Measurements from ENCODE around the gene BTN1A1.
A peak's percentile ranks its signal among the peaks of the same experiment; 100 is the strongest.
"Not testable (repeated sequence)": the region's sequence is repeated elsewhere in the genome, so short reads cannot be mapped to it uniquely, and the experiment has no call there.

The BTN1A1 gene

GRCh38 chr6:26511033-26511432 is 10.9 kb downstream of the BTN1A1 start:
- not testable (repeated sequence) for DNase-seq (ENCODE audit: low read depth in 2 of 2)

- no peak for DNase-seq (ENCODE audit: low read depth in 2 of 2)
These were observed 14.9 kb downstream of the BTN1A1 start for GRCh38 chr6:26514984-26515383.

- no peak for DNase-seq (ENCODE audit: low read depth in 2 of 2)
These were observed 16.7 kb downstream of the BTN1A1 start for GRCh38 chr6:26516481-26517427.

GRCh38 chr6:26519359-26519758 is 19.3 kb downstream of the BTN1A1 start:
- DNase-seq (ENCODE audit: low read depth in 2 of 2): no peak

GRCh38 chr6:26520237-26520849 is 20.2 kb downstream of the BTN1A1 start:
- no peak for DNase-seq (ENCODE audit: low read depth in 2 of 2)

GRCh38 chr6:26520850-26521599 is 20.9 kb downstream of the BTN1A1 start:
- peak; percentile 77 to 83 for DNase-seq (ENCODE audit: low read depth in 2 of 2)

- peak; percentile 33 to 56 for DNase-seq (ENCODE audit: low read depth in 2 of 2)
These were observed 21.7 kb downstream of the BTN1A1 start for GRCh38 chr6:26521600-26522391.

GRCh38 chr6:26522486-26523228 is 22.6 kb downstream of the BTN1A1 start:
- DNase-seq (ENCODE audit: low read depth in 2 of 2): not testable (repeated sequence)

- not testable (repeated sequence) for DNase-seq (ENCODE audit: low read depth in 2 of 2)
These were observed 24.2 kb downstream of the BTN1A1 start for GRCh38 chr6:26524314-26524713.

- DNase-seq (ENCODE audit: low read depth in 2 of 2): no peak
These were observed 24.7 kb downstream of the BTN1A1 start for GRCh38 chr6:26524722-26525370.

GRCh38 chr6:26525838-26526237 is 25.7 kb downstream of the BTN1A1 start:
- DNase-seq (ENCODE audit: low read depth in 2 of 2): no peak

GRCh38 chr6:26526928-26527327 is 26.8 kb downstream of the BTN1A1 start:
- no peak for DNase-seq (ENCODE audit: low read depth in 2 of 2)

- no peak for DNase-seq (ENCODE audit: low read depth in 2 of 2)
These were observed 30.1 kb downstream of the BTN1A1 start for GRCh38 chr6:26530203-26530602.

GRCh38 chr6:26531897-26532296 is 31.8 kb downstream of the BTN1A1 start:
- no peak for DNase-seq (ENCODE audit: low read depth in 2 of 2)

- peak; percentile 96 to 97 for DNase-seq (ENCODE audit: low read depth in 2 of 2)
These were observed 32.8 kb downstream of the BTN1A1 start for GRCh38 chr6:26532699-26533531.

GRCh38 chr6:26533532-26533931 is 33.4 kb downstream of the BTN1A1 start:
- no peak for DNase-seq (ENCODE audit: low read depth in 2 of 2)

GRCh38 chr6:26534681-26535465 is 34.8 kb downstream of the BTN1A1 start:
- DNase-seq (ENCODE audit: low read depth in 2 of 2): no peak

GRCh38 chr6:26536571-26537159 is 36.6 kb downstream of the BTN1A1 start:
- no peak for DNase-seq (ENCODE audit: low read depth in 2 of 2)
